Measurements from ENCODE around the gene PPP2CA. TPM values are rescaled to one million over a fixed set of nuclear protein-coding genes. Genes with fewer than 3 reads are reported as not detected.
A peak's percentile ranks its signal among the peaks of the same experiment; 100 is the strongest.

The PPP2CA gene
- total and polyA plus RNA-seq, 9 of the 15 experiments (the other 6 are each of a cell fraction or from before 2014, with no cell fraction given) = 23.0 to 257 (median 109) TPM

- TF ChIP-seq GATAD2B (IDR thresholded peaks at IDR 0.05; ENCODE audit: borderline replicate concordance) = no peak
- TF ChIP-seq MCM3 (IDR thresholded peaks at IDR 0.05) = no peak
- TF ChIP-seq NR2F6 (CRISPR knock-in tag; IDR thresholded peaks at IDR 0.05) = no peak
- no peak for TF ChIP-seq ARNT (IDR thresholded peaks at IDR 0.05)
- TF ChIP-seq ZNF586 (CRISPR knock-in tag; conservative IDR thresholded peaks at IDR 0.05) = no peak
- 0 out of 2 replicates have a peak, but pooled peaks have one; percentile 21 for TF ChIP-seq JUND (IDR thresholded peaks at IDR 0.05; ENCODE audit: borderline replicate concordance, low read depth, low read length)
- TF ChIP-seq JUND (tag; IDR thresholded peaks at IDR 0.05; ENCODE audit: borderline replicate concordance, low read depth, low read length) = peak; percentile 31; the same call in 1 of the 3 replicates
- TF ChIP-seq ETS1 (conservative IDR thresholded peaks at IDR 0.05; ENCODE audit: control insufficient read depth, low read depth, low read length) = peak; percentile 83
- no peak for TF ChIP-seq ZC3H11A (IDR thresholded peaks at IDR 0.05; ENCODE audit: low read depth, low read length)
- TF ChIP-seq NFATC3 (IDR thresholded peaks at IDR 0.05) = no peak
- TF ChIP-seq PHTF2 (CRISPR knock-in tag; IDR thresholded peaks at IDR 0.05) = no peak
- peak; percentile 90 for TF ChIP-seq ZNF511 (CRISPR knock-in tag; IDR thresholded peaks at IDR 0.05)
- TF ChIP-seq SP1 (CRISPR knock-in tag; IDR thresholded peaks at IDR 0.05) = peak; percentile 93
- no peak for TF ChIP-seq ZC3H4 (CRISPR knock-in tag; IDR thresholded peaks at IDR 0.05; ENCODE audit: borderline replicate concordance)
- no peak for TF ChIP-seq ZNF696 (CRISPR knock-in tag; conservative IDR thresholded peaks at IDR 0.05)
- TF ChIP-seq EHMT2 (IDR thresholded peaks at IDR 0.05) = no peak
- no peak for TF ChIP-seq MCM2 (IDR thresholded peaks at IDR 0.05; ENCODE audit: low read depth)
- TF ChIP-seq TAF9B (IDR thresholded peaks at IDR 0.05; ENCODE audit: partially characterized antibody) = peak; percentile 80
- TF ChIP-seq MAX (CRISPR knock-in tag; IDR thresholded peaks at IDR 0.05) = peak; percentile 68
- TF ChIP-seq BCL6 (CRISPR knock-in tag; IDR thresholded peaks at IDR 0.05) = no peak
- TF ChIP-seq C11orf30 (IDR thresholded peaks at IDR 0.05; ENCODE audit: low read depth) = peak; percentile 16; the same call in 1 of the 2 replicates
- no peak for TF ChIP-seq STAT5B (CRISPR knock-in tag; IDR thresholded peaks at IDR 0.05)
- no peak for TF ChIP-seq HNRNPUL1 (IDR thresholded peaks at IDR 0.05; ENCODE audit: low read length)
- no peak for TF ChIP-seq MCM7 (IDR thresholded peaks at IDR 0.05)
- no peak for TF ChIP-seq CBX5 (IDR thresholded peaks at IDR 0.05; ENCODE audit: borderline replicate concordance, low read depth)
- no peak for TF ChIP-seq RBM15 (IDR thresholded peaks at IDR 0.05; ENCODE audit: insufficient read depth, low read length)
- no peak for TF ChIP-seq FOXJ3 (CRISPR knock-in tag; IDR thresholded peaks at IDR 0.05)
- no peak for TF ChIP-seq ZNF57 (CRISPR knock-in tag; IDR thresholded peaks at IDR 0.05)
- no peak for TF ChIP-seq CHD4 (IDR thresholded peaks at IDR 0.05; ENCODE audit: insufficient read depth, insufficient replicate concordance, low read depth, low read length, poor library complexity, severe bottlenecking)
- TF ChIP-seq SMAD3 (CRISPR knock-in tag; conservative IDR thresholded peaks at IDR 0.05) = no peak
- no peak for TF ChIP-seq ZNF121 (CRISPR knock-in tag; conservative IDR thresholded peaks at IDR 0.05)
- no peak for TF ChIP-seq ZNF79 (CRISPR knock-in tag; IDR thresholded peaks at IDR 0.05; ENCODE audit: low read depth)
These were observed 49.1 kb downstream of the PPP2CA start, which contains the start of gene SKP1 (continued) for GRCh38 chr5:134176511-134177368.

Data from K562 (cell line).